ENCODE data around the gene FMO5.
"Not testable (repeated sequence)": the region's sequence is repeated elsewhere in the genome, so short reads cannot be mapped to it uniquely, and the experiment has no call there.

FMO5 gene

DNA sequence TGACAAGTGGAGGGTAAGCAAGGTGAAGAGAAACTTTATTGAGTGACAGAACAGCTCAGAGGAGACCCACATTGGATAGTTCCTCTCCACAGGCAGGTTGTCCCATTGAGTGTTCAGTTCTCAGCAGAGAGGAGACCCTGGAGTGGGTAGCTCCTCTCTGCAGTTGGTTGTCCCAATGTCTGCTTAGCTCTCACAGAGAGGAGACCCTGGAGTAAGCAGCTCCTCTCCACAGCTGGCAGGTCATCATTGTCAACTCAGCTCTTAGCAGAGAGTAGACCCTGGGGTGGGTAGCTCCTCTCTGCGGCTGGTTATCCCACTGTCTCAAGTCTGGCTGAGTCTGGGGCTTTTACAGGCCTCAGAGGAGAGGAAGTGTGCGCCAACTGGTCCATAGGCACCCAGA is 11.3 kb upstream of the FMO5 start:
- no peak for DNase-seq
- Histone ChIP-seq H3K9ac (ENCODE audit: low read depth, low read length) (no peak overlapping the region), H3K27ac (ENCODE audit: low read length) (no peak overlapping the region), H2AFZ (ENCODE audit: low read depth, low read length) (no peak overlapping the region), H3K79me2 (ENCODE audit: insufficient read depth, low read length) (no peaks in the 10 kb centered on the region), H3K4me1 (ENCODE audit: insufficient read depth, low read length) (peaks cover under 1% of the 10 kb centered on the region), H4K20me1 (ENCODE audit: insufficient read depth, low read length) (no peaks in the 10 kb centered on the region), H3K27me3 (ENCODE audit: insufficient read depth, low read length, poor library complexity) (no peaks in the 10 kb centered on the region), H3K4me3 (ENCODE audit: low read depth in 1 of 2, low read length in 2 of 2) (no peak overlapping the region), H3K36me3 (ENCODE audit: insufficient read depth, low read length) (no peaks in the 10 kb centered on the region), H3K9me3 (ENCODE audit: insufficient read depth, low read length, severe bottlenecking) (peaks cover 27% of the 10 kb centered on the region), H3K4me2 (ENCODE audit: insufficient read depth, low read length) (no peak overlapping the region)
- no peak for ATAC-seq (ENCODE audit: insufficient read depth, low read depth)
- TF ChIP-seq, protein P1, sequence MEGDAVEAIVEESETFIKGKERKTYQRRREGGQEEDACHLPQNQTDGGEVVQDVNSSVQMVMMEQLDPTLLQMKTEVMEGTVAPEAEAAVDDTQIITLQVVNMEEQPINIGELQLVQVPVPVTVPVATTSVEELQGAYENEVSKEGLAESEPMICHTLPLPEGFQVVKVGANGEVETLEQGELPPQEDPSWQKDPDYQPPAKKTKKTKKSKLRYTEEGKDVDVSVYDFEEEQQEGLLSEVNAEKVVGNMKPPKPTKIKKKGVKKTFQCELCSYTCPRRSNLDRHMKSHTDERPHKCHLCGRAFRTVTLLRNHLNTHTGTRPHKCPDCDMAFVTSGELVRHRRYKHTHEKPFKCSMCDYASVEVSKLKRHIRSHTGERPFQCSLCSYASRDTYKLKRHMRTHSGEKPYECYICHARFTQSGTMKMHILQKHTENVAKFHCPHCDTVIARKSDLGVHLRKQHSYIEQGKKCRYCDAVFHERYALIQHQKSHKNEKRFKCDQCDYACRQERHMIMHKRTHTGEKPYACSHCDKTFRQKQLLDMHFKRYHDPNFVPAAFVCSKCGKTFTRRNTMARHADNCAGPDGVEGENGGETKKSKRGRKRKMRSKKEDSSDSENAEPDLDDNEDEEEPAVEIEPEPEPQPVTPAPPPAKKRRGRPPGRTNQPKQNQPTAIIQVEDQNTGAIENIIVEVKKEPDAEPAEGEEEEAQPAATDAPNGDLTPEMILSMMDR (IDR thresholded peaks at IDR 0.05; ENCODE audit: borderline replicate concordance, extremely low read depth, low read length, poor library complexity, severe bottlenecking) = no peak
- no peak for TF ChIP-seq EZH2 (IDR thresholded peaks at IDR 0.05; ENCODE audit: borderline replicate concordance, low read depth, low read length, severe bottlenecking)

DNA sequence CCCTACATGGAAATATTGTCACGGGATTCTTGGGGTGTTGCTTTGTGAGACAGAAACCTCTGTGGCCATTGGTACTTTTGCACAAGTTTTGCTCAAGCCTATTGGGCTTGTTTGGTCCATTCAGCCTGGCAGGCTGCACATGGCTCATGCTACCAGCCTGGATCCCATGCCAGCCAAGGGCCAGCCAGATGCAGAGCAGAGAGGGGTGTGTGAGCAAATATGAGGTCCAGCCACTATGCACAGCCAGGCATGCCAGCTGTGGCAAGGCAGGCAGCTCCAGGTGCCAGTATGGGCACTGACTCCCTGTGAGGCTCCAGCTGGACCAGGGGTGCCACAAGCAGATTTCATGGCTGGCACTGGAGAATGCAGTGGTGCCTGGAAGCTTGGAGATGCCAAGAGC is 10.7 kb upstream of the FMO5 start:
- ATAC-seq (ENCODE audit: insufficient read depth, low read depth) = no peak
- no peaks in the 10 kb centered on the region for H3K4me1 ChIP-seq (ENCODE audit: insufficient read depth, low read length)

DNA sequence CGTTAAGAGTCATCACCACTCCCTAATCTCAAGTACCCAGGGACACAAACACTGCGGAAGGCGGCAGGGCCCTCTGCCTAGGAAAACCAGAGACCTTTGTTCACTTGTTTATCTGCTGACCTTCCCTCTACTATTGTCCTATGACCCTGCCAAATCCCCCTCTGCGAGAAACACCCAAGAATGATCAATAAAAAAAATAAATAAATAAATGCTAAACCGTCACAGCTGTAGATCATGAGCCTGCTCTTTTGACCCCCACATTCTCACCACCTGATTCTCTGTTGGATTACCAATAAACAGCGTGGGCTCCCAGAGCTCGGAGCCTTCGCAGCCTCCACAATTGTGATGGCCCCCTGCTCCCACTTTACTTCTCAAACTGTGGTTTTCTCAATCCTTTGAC is 8.8 kb upstream of the FMO5 start:
- not testable (repeated sequence) for H2AFZ ChIP-seq (ENCODE audit: low read depth, low read length); H3K4me2 ChIP-seq (ENCODE audit: insufficient read depth, low read length); DNase-seq; H3K4me1 ChIP-seq (ENCODE audit: insufficient read depth, low read length); H3K4me3 ChIP-seq (ENCODE audit: low read depth in 1 of 2, low read length in 2 of 2); H3K9ac ChIP-seq (ENCODE audit: low read depth, low read length); H3K27me3 ChIP-seq (ENCODE audit: insufficient read depth, low read length, poor library complexity); ATAC-seq (ENCODE audit: insufficient read depth, low read depth); H3K36me3 ChIP-seq (ENCODE audit: insufficient read depth, low read length); H3K79me2 ChIP-seq (ENCODE audit: insufficient read depth, low read length); H4K20me1 ChIP-seq (ENCODE audit: insufficient read depth, low read length); H3K27ac ChIP-seq (ENCODE audit: low read length)
- H3K9me3 ChIP-seq (ENCODE audit: insufficient read depth, low read length, severe bottlenecking) = peaks cover 27% of the 10 kb centered on the region

More for the DNA sequence above, 10.7 kb upstream of the FMO5 start:
- Histone ChIP-seq H2AFZ (ENCODE audit: low read depth, low read length) (no peak overlapping the region), H4K20me1 (ENCODE audit: insufficient read depth, low read length) (no peaks in the 10 kb centered on the region), H3K36me3 (ENCODE audit: insufficient read depth, low read length) (no peaks in the 10 kb centered on the region), H3K27ac (ENCODE audit: low read length) (no peak overlapping the region), H3K4me2 (ENCODE audit: insufficient read depth, low read length) (no peak overlapping the region), H3K4me3 (ENCODE audit: low read depth in 1 of 2, low read length in 2 of 2) (no peak overlapping the region), H3K79me2 (ENCODE audit: insufficient read depth, low read length) (no peaks in the 10 kb centered on the region), H3K27me3 (ENCODE audit: insufficient read depth, low read length, poor library complexity) (no peaks in the 10 kb centered on the region), H3K9me3 (ENCODE audit: insufficient read depth, low read length, severe bottlenecking) (peaks cover 27% of the 10 kb centered on the region), H3K9ac (ENCODE audit: low read depth, low read length) (no peak overlapping the region)
- TF ChIP-seq, protein P1 (IDR thresholded peaks at IDR 0.05; ENCODE audit: borderline replicate concordance, extremely low read depth, low read length, poor library complexity, severe bottlenecking) = no peak
- TF ChIP-seq EZH2 (IDR thresholded peaks at IDR 0.05; ENCODE audit: borderline replicate concordance, low read depth, low read length, severe bottlenecking) = no peak
- no peak for DNase-seq

DNA sequence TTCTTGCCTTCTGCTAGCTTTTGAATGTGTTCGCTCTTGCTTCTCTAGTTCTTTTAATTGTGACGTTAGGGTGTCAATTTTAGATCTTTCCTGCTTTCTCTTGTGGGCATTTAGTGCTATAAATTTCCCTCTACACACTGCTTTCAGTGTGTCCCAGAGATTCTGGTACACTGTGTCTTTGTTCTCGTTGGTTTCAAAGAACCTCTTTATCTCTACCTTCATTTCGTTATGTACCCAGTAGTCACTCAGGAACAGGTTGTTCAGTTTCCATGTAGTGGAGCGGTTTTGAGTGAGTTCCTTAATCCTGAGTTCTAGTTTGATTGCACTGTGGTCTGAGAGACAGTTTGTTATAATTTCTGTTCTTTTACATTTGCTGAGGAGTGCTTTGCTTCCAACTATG is 5.9 kb upstream of the FMO5 start:
- H3K9me3 ChIP-seq (ENCODE audit: insufficient read depth, low read length, severe bottlenecking) = peaks cover 13% of the 10 kb centered on the region
- H3K27me3 ChIP-seq (ENCODE audit: insufficient read depth, low read length, poor library complexity); H3K36me3 ChIP-seq (ENCODE audit: insufficient read depth, low read length); H4K20me1 ChIP-seq (ENCODE audit: insufficient read depth, low read length); H3K27ac ChIP-seq (ENCODE audit: low read length); H2AFZ ChIP-seq (ENCODE audit: low read depth, low read length); H3K4me3 ChIP-seq (ENCODE audit: low read depth in 1 of 2, low read length in 2 of 2); DNase-seq; ATAC-seq (ENCODE audit: insufficient read depth, low read depth); H3K4me1 ChIP-seq (ENCODE audit: insufficient read depth, low read length); H3K79me2 ChIP-seq (ENCODE audit: insufficient read depth, low read length); H3K4me2 ChIP-seq (ENCODE audit: insufficient read depth, low read length); H3K9ac ChIP-seq (ENCODE audit: low read depth, low read length): not testable (repeated sequence)

Data from DND-41 (cell line).